GM12878 (cell line): ENCODE data around the gene WTIP. TPM values are rescaled to one million over a fixed set of nuclear protein-coding genes. Genes with fewer than 3 reads are reported as not detected.

ENCODE experiments used
- ATAC-seq: fragments of 200-7000 bp; cut with Tn5 transposase; 3 replicates; pipeline ENCODE4 v1.9.1; 2020; ENCODE audit warnings: mild to moderate bottlenecking, moderate library complexity
- BruUV-seq: library from RNA; stranded (reverse); fragments of 400-500 nt; replicated peaks from 2 replicates; lab custom pipeline; 2021; lab: Mats Ljungman, UMichigan
- CTCF ChIA-PET: fragments of 300-600 bp; sonication (Branson Sonifier 250); formaldehyde crosslinking; extraction: SDS; loops from one replicate; lab custom pipeline; 2021; ENCODE audit warnings: inconsistent platforms; lab: Yijun Ruan, JAX
- POLR2A ChIA-PET: fragments of 350-600 bp; formaldehyde crosslinking; extraction: SDS; loops from one replicate; lab custom pipeline; 2021; ENCODE audit warnings: inconsistent platforms; lab: Charles Lee
- RAD21 ChIA-PET: fragments of 300-600 bp; sonication (Branson Sonifier 250); formaldehyde crosslinking; loops from one replicate; lab custom pipeline; 2023; ENCODE audit warnings: antibody characterized with exemption; ENCODE audit not compliant: unreplicated experiment; lab: Charles Lee
- SMC1A ChIA-PET: fragments of 300-600 bp; sonication (Branson Sonifier 250); formaldehyde crosslinking; loops from one replicate; lab custom pipeline; 2023; ENCODE audit not compliant: unreplicated experiment, uncharacterized antibody; lab: Charles Lee
- DNase-seq: peaks from one replicate; pipeline ENCODE4 v3.0.0-alpha.2; 2011; ENCODE audit warnings: low read depth, low spot score
- FAIRE-seq: peaks from 3 replicates; lab custom pipeline; 2011; peaks lifted over from hg19 to GRCh38; lab: Jason Lieb, UNC
- H2AFZ ChIP-seq: 2 replicates; pipeline ENCODE4 v1.6.0; 2011; ENCODE audit warnings: low read depth, low read length, control low read depth; ENCODE audit not compliant: control insufficient read depth
- H3K27ac ChIP-seq: 2 replicates; pipeline ENCODE4 v1.5.1; 2011; ENCODE audit warnings: control low read depth; ENCODE audit not compliant: control insufficient read depth, insufficient read depth
- H3K27me3 ChIP-seq, 2 experiments: replicated peaks in 1 of 2; 2 replicates each; pipeline versions ENCODE4 v1.6.0 to v1.6.1; 2011; ENCODE audit warnings: low read length in 1 of 2; ENCODE audit not compliant: control insufficient read depth in 2 of 2, insufficient read depth in 2 of 2
- H3K36me3 ChIP-seq, 2 experiments: 2 replicates each; pipeline ENCODE4 v1.5.1; 2011; ENCODE audit warnings: low read length in 1 of 2; ENCODE audit not compliant: control insufficient read depth in 2 of 2, insufficient read depth in 2 of 2
- H3K4me1 ChIP-seq: 2 replicates; pipeline ENCODE4 v1.6.1; 2011; ENCODE audit warnings: mild to moderate bottlenecking, low read length, moderate library complexity, mixed read lengths; ENCODE audit not compliant: control insufficient read depth, insufficient read depth
- H3K4me2 ChIP-seq: 2 replicates; pipeline ENCODE4 v1.6.0; 2011; ENCODE audit warnings: control low read depth; ENCODE audit not compliant: control insufficient read depth, insufficient read depth
- H3K4me3 ChIP-seq: fragments of 200-600 bp; sonication (generic); 2 replicates; pipeline ENCODE4 v1.5.1; 2016
- H3K79me2 ChIP-seq: 2 replicates; pipeline ENCODE4 v1.6.0; 2011; ENCODE audit warnings: low read length; ENCODE audit not compliant: control insufficient read depth, insufficient read depth
- H3K9ac ChIP-seq: 2 replicates; pipeline ENCODE4 v1.8.0; 2011; ENCODE audit warnings: low read length, control low read depth, mixed read lengths; ENCODE audit not compliant: control insufficient read depth, insufficient read depth
- H3K9me3 ChIP-seq: replicated peaks from 3 replicates; pipeline ENCODE4 v1.5.1; 2011; ENCODE audit warnings: mild to moderate bottlenecking, low read length; ENCODE audit not compliant: control insufficient read depth, insufficient read depth
- H4K20me1 ChIP-seq: 2 replicates; pipeline ENCODE4 v1.6.0; 2011; ENCODE audit not compliant: control insufficient read depth, insufficient read depth
- CHD2 ChIP-seq: IDR thresholded peaks from 2 replicates; pipeline ENCODE4 v1.6.1; 2011; ENCODE audit warnings: low read depth, low read length, improper control_type of control experiment, borderline replicate concordance
- MEF2A ChIP-seq: IDR thresholded peaks from 2 replicates; pipeline ENCODE4 v1.6.1; 2011; ENCODE audit warnings: low read depth, mild to moderate bottlenecking, low read length, moderate library complexity; ENCODE audit not compliant: insufficient read depth
- MYB ChIP-seq: fragments of 150-350 bp; IDR thresholded peaks from 2 replicates; pipeline ENCODE4 v1.6.1; 2014; ENCODE audit warnings: mild to moderate bottlenecking, low read depth, low read length, borderline replicate concordance
- NFYB ChIP-seq: IDR thresholded peaks from 2 replicates; pipeline ENCODE4 v1.6.1; 2011; ENCODE audit warnings: low read depth, mild to moderate bottlenecking, low read length, improper control_type of control experiment, moderate library complexity; ENCODE audit not compliant: insufficient read depth
- NR2F1 ChIP-seq: fragments of 450-650 bp; conservative IDR thresholded peaks from 2 replicates; pipeline ENCODE4 v1.6.1; 2017; ENCODE audit warnings: mild to moderate bottlenecking
- SMC3 ChIP-seq: IDR thresholded peaks from 2 replicates; pipeline ENCODE4 v1.6.1; 2011; ENCODE audit warnings: low read length, improper control_type of control experiment, borderline replicate concordance
- STAT3 ChIP-seq: IDR thresholded peaks from 2 replicates; pipeline ENCODE4 v1.6.1; 2011; ENCODE audit warnings: low read depth, low read length, improper control_type of control experiment
- TCF12 ChIP-seq: IDR thresholded peaks from 2 replicates; pipeline ENCODE4 v1.6.1; 2011; ENCODE audit warnings: low read depth, mild to moderate bottlenecking, low read length
- WGBS: methylation state at CpG from one replicate; pipeline ENCODE4 v1.1.6; 2016; ENCODE audit warnings: low lambda C conversion rate; ENCODE audit not compliant: insufficient replicate concordance, insufficient coverage; ENCODE audit errors: missing lambda C conversion rate; 5-methylcytosine and 5-hydroxymethylcytosine counted together
- in situ Hi-C: fragments of 300-500 bp; cut with MboI; formaldehyde crosslinking; loops from 9 replicates; pipeline ENCODE4 v1.14.3; 2018; ENCODE audit warnings: mixed read lengths
- intact Hi-C: fragments of 100-400 bp; cut with micrococcal nuclease; formaldehyde crosslinking; loops from one replicate; pipeline ENCODE4 v1.14.2; 2022; ENCODE audit not compliant: unreplicated experiment
- polyA plus RNA-seq, 11 experiments: library from polyadenylated mRNA; depleted of rRNA in 4 of 11; unstranded in 6 of 11; stranded (reverse) in 5 of 11; fragments of >200 nt; fragmentation: Nextera tagmentation in 4 of 11; fragmentation: Illumina TruSeq in 1 of 11; extraction: Ambion mirVana in 4 of 11; extraction: Trizol in 1 of 11; gene quantifications; 1 replicate in 1 of 11; 2 replicates in 10 of 11; pipeline versions ENCODE4 v1.2.1 to v1.2.3, GENCODE V29; 2011 to 2016; ENCODE audit warnings: inconsistent platforms in 2 of 11, missing spikeins in 2 of 11, low read depth in 1 of 11
- total RNA-seq, 4 experiments: library from RNA; depleted of rRNA in 3 of 4; stranded (reverse); fragments of >200 nt in 3 of 4; fragmentation: Illumina TruSeq in 1 of 4; extraction: Trizol in 1 of 4; gene quantifications; 2 replicates each; pipeline versions ENCODE4 v1.2.1 to v1.2.3, GENCODE V29; 2013 to 2021
- TF ChIP-seq, protein P1 (sequence below): fragments of 450-650 bp; IDR thresholded peaks from 2 replicates; pipeline ENCODE4 v1.6.1; 2017; ENCODE audit warnings: mild to moderate bottlenecking
- TF ChIP-seq, protein P2 (sequence below): fragments of 450-650 bp; IDR thresholded peaks from 2 replicates; pipeline ENCODE4 v1.6.1; 2017; ENCODE audit warnings: mild to moderate bottlenecking, low read depth, inconsistent platforms; ENCODE audit not compliant: poor library complexity, severe bottlenecking
- TF ChIP-seq, protein P3 (sequence below): fragments of 450-650 bp; IDR thresholded peaks from 2 replicates; pipeline ENCODE4 v1.6.1; 2018; ENCODE audit warnings: borderline replicate concordance, mild to moderate bottlenecking; ENCODE audit not compliant: partially characterized antibody

Gene WTIP
- total and polyA plus RNA-seq, 10 of the 15 experiments (the other 5 are each of a cell fraction or from before 2014, with no cell fraction given) = 0.06 to 0.77 (median 0.17) TPM; not detected in 2

DNA sequence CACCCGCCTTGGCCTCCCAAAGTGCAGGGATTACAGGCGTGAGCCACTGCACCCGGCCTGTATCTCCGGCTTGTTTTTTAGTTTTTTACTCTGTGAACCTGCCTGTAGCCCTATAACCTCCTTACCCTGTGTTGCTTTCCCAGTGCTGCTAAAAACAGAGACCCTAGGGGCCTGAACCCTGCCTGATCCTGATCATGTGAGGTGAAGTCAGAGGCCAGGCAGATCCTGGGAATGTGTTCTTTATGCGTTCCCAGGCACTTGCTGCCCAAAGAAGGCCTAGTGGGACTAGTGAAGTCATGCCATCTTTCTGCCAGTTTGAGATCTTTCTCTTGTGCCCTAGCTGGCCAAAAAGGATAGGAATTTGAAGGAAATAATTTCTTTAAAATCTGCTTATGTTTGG lies 48.8 kb upstream of the WTIP start (continued):
- TF ChIP-seq, protein P1, sequence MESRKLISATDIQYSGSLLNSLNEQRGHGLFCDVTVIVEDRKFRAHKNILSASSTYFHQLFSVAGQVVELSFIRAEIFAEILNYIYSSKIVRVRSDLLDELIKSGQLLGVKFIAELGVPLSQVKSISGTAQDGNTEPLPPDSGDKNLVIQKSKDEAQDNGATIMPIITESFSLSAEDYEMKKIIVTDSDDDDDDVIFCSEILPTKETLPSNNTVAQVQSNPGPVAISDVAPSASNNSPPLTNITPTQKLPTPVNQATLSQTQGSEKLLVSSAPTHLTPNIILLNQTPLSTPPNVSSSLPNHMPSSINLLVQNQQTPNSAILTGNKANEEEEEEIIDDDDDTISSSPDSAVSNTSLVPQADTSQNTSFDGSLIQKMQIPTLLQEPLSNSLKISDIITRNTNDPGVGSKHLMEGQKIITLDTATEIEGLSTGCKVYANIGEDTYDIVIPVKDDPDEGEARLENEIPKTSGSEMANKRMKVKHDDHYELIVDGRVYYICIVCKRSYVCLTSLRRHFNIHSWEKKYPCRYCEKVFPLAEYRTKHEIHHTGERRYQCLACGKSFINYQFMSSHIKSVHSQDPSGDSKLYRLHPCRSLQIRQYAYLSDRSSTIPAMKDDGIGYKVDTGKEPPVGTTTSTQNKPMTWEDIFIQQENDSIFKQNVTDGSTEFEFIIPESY = no peak

DNA sequence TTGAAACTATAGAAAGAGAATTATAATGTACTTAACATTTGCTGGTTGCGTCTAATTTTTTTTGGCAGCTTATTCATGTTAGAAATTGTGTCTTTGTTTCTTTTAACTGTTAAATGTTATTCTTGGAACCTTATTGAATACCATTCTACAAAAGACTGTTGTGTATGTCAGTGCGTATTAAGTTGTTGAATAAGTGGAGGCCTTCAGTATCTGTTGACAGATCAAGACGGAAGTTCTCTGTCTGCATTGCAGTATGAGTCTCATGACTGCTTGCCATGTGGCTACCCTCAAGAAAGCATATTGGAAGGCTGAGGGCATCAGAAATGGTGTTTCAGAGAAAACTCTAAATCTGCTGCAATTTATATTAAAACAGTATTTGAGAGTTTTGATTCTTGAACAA lies 44.8 kb upstream of the WTIP start:
- WGBS = 97% methylated on average over 3 of the region's 3 CpGs
- CTCF ChIA-PET = no interaction called here
- intact Hi-C loops = no loop called here

More for the DNA sequence above, 44.8 kb upstream of the WTIP start:
- H4K20me1 ChIP-seq = no peaks in the 10 kb centered on the region
- no TSS peak for BruUV-seq
- no peak overlapping the region for H2AFZ ChIP-seq
- POLR2A ChIA-PET = no interaction called here
- FAIRE-seq = no peak
- peaks cover 5 to 27% of the 10 kb centered on the region in 2 experiments for H3K36me3 ChIP-seq
- SMC1A ChIA-PET = no interaction called here
- H3K27ac ChIP-seq = no peak overlapping the region
- H3K4me2 ChIP-seq = no peak overlapping the region
- peaks cover 22% of the 10 kb centered on the region for H3K79me2 ChIP-seq
- in situ Hi-C loops = no loop called here
- H3K4me1 ChIP-seq = no peaks in the 10 kb centered on the region
- TF ChIP-seq SMC3 (no peak), MYB (no peak), CHD2 (no peak), TCF12 (no peak), MEF2A (no peak), NR2F1 (no peak), NFYB (no peak), STAT3 (no peak)
- TF ChIP-seq, protein P2, sequence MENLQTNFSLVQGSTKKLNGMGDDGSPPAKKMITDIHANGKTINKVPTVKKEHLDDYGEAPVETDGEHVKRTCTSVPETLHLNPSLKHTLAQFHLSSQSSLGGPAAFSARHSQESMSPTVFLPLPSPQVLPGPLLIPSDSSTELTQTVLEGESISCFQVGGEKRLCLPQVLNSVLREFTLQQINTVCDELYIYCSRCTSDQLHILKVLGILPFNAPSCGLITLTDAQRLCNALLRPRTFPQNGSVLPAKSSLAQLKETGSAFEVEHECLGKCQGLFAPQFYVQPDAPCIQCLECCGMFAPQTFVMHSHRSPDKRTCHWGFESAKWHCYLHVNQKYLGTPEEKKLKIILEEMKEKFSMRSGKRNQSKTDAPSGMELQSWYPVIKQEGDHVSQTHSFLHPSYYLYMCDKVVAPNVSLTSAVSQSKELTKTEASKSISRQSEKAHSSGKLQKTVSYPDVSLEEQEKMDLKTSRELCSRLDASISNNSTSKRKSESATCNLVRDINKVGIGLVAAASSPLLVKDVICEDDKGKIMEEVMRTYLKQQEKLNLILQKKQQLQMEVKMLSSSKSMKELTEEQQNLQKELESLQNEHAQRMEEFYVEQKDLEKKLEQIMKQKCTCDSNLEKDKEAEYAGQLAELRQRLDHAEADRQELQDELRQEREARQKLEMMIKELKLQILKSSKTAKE = no peak
- TF ChIP-seq, protein P3, sequence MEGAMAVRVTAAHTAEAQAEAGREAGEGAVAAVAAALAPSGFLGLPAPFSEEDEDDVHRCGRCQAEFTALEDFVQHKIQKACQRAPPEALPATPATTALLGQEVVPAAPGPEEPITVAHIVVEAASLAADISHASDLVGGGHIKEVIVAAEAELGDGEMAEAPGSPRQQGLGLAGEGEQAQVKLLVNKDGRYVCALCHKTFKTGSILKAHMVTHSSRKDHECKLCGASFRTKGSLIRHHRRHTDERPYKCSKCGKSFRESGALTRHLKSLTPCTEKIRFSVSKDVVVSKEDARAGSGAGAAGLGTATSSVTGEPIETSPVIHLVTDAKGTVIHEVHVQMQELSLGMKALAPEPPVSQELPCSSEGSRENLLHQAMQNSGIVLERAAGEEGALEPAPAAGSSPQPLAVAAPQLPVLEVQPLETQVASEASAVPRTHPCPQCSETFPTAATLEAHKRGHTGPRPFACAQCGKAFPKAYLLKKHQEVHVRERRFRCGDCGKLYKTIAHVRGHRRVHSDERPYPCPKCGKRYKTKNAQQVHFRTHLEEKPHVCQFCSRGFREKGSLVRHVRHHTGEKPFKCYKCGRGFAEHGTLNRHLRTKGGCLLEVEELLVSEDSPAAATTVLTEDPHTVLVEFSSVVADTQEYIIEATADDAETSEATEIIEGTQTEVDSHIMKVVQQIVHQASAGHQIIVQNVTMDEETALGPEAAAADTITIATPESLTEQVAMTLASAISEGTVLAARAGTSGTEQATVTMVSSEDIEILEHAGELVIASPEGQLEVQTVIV = no peak
- H3K9me3 ChIP-seq = no peaks in the 10 kb centered on the region
- RAD21 ChIA-PET = no interaction called here
- no peak for DNase-seq
- no peak for ATAC-seq
- H3K4me3 ChIP-seq = no peak overlapping the region
- no peaks in the 10 kb centered on the region for H3K27me3 ChIP-seq
- H3K9ac ChIP-seq = no peak overlapping the region
